ENCODE results near the gene PRR35. TPM values are rescaled to one million over a fixed set of nuclear protein-coding genes. Genes with fewer than 3 reads are reported as not detected.

Gene PRR35
- polyA plus RNA-seq, 1 experiment = not detected

DNA sequence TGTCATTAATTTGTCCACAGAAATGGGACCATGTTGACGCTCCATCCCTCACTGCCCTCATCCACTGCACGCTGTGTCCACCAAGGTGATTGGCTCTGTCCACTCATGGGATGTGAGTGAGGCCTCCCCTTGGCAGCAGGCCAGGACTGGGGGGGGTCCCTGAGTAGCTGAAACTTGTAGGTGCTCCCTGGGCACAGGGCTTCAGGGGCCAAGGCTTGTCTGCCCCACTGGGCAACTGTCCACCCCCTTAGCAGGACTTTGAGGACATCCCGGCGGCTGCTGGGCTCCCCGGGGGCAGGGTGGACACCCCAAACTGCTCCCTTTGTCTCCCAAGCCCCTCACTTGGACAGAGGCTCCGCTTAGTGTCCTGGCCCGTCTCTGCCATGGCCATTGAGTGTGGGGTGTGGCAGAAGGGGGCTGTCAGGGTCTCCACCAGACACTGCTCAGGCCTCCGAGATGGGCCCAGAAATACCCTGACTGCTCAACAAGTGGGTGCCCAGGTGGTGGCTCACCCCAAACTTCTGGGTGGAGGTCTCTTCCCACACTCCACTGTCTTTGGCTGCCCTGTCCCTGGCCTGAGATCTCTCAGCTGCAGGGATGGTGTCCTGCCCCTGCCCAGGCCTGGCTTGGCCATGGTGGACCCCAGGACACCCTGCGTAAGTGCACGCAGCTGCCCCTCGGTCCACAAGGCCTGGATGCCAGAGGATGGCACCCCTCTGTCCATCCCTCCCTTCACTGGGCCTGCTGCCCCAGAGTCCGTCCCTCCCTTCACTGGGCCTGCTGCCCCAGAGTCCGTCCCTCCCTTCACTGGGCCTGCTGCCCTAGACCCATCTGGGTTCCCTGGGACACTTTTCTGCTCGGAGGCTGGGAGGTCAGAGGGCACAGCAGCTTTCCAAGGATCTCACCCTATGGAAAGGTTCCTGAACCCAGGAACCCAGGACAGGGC is 26.7 kb downstream of the PRR35 start:
- H3K27me3 ChIP-seq (ENCODE audit: control insufficient read depth, insufficient read depth, low read length) = no peaks in the 10 kb centered on the region

DNA sequence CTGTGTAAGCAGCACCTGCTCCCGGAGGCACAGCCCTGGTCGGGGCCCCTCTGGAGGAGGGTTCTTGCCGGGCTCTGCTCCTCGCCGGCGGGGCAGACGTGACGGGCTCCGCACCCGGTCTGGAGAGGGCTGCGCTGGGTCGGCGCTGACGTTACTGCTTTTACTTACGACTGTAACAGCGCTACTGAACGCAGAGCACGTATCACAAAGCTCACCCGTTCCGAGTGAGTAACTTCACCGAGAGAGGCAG is 28.4 kb downstream of the PRR35 start:
- ChIA-PET CTCF (no interaction called here), POLR2A (interaction anchor here (1.1 to 2.0 kb wide), 2 partner anchors 48 kb away, joined by 3 to 6 read pairs; partner anchors contain the start of gene METTL26)
- TF ChIP-seq, protein P1, sequence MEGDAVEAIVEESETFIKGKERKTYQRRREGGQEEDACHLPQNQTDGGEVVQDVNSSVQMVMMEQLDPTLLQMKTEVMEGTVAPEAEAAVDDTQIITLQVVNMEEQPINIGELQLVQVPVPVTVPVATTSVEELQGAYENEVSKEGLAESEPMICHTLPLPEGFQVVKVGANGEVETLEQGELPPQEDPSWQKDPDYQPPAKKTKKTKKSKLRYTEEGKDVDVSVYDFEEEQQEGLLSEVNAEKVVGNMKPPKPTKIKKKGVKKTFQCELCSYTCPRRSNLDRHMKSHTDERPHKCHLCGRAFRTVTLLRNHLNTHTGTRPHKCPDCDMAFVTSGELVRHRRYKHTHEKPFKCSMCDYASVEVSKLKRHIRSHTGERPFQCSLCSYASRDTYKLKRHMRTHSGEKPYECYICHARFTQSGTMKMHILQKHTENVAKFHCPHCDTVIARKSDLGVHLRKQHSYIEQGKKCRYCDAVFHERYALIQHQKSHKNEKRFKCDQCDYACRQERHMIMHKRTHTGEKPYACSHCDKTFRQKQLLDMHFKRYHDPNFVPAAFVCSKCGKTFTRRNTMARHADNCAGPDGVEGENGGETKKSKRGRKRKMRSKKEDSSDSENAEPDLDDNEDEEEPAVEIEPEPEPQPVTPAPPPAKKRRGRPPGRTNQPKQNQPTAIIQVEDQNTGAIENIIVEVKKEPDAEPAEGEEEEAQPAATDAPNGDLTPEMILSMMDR (IDR thresholded peaks at IDR 0.05; ENCODE audit: low read depth, low read length) = no peak
- Histone ChIP-seq H3K27me3 (ENCODE audit: control insufficient read depth, insufficient read depth, low read length) (no peaks in the 10 kb centered on the region), H3K27ac (ENCODE audit: low read depth, low read length) (peak overlapping the region; percentile 73), H3K4me3 (ENCODE audit: low read depth, low read length) (peak overlapping the region; percentile 83), H3K9me3 (ENCODE audit: control insufficient read depth, insufficient read depth, low read length) (no peaks in the 10 kb centered on the region; the same call in 1 of the 2 replicates)
- DNase-seq (ENCODE audit: low read depth, low spot score) = peak; percentile 23

More for the DNA sequence above, 26.7 kb downstream of the PRR35 start:
- TF ChIP-seq, protein P1 (IDR thresholded peaks at IDR 0.05; ENCODE audit: low read depth, low read length) = no peak
- no peak overlapping the region for H3K4me3 ChIP-seq (ENCODE audit: low read depth, low read length)
- no peak for DNase-seq (ENCODE audit: low read depth, low spot score)
- CTCF ChIA-PET = interaction anchor here (0.6 kb wide), 1 partner anchor 15 kb away, joined by 4 read pairs; no protein-coding TSS in a partner anchor
- POLR2A ChIA-PET = interaction anchor here (2.0 kb wide), 1 partner anchor 49 kb away, joined by 6 read pairs; the partner anchor contains the start of gene METTL26
- no peaks in the 10 kb centered on the region; the same call in 1 of the 2 replicates for H3K9me3 ChIP-seq (ENCODE audit: control insufficient read depth, insufficient read depth, low read length)
- peak overlapping the region; percentile 31 for H3K27ac ChIP-seq (ENCODE audit: low read depth, low read length)

DNA sequence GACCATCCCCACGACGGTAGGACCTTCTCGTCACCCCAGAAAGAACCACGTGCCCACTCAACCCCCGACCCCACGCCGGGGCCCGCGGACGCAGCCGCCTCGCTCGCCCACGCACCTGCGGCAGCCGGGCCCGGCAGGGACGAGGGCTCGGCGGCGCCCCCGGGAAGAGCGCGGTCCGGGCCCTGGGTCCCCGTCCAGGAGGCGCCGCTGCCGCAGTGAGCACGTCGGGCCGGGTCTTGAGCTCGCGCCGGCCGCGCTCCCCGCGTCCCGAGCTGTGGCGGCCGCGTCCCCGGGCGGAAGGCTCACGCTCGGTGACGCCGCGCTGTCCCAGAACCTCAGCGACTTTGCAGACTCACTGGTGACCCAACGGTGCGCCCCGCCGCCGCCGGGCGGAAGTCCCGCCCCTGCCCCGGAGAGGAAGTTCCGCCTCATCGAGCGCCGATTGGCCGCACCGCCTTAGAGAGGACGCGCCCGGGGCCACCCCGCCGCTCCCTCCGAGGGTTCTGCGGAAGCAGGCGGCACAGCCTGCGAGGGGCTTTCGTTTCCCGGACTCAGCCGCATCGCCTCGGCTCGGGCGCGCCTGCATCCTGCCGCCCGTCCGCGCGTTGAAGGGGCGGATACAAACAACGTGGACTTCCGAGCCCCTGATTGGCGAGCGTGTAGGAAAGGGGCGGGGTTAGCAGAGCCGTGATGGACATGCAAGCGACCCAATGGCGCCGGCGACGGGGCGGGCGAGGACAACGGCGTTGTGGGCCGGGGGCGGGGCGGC is 28.9 kb downstream of the PRR35 start:
- H3K9me3 ChIP-seq (ENCODE audit: control insufficient read depth, insufficient read depth, low read length) = no peaks in the 10 kb centered on the region; the same call in 1 of the 2 replicates
- ChIA-PET POLR2A (interaction anchor here (0.5 to 2.0 kb wide), 2 partner anchors 47 to 218 kb away, joined by 3 to 6 read pairs; partner anchors contain the start of genes METTL26 and MRPL28), CTCF (no interaction called here)
- DNase-seq (ENCODE audit: low read depth, low spot score) = peak; percentile 90
- TF ChIP-seq, protein P1 (IDR thresholded peaks at IDR 0.05; ENCODE audit: low read depth, low read length) = no peak
- H3K4me3 ChIP-seq (ENCODE audit: low read depth, low read length) = peak overlapping the region; percentile 83
- H3K27ac ChIP-seq (ENCODE audit: low read depth, low read length) = peak overlapping the region; percentile 73
- H3K27me3 ChIP-seq (ENCODE audit: control insufficient read depth, insufficient read depth, low read length) = no peaks in the 10 kb centered on the region

DNA sequence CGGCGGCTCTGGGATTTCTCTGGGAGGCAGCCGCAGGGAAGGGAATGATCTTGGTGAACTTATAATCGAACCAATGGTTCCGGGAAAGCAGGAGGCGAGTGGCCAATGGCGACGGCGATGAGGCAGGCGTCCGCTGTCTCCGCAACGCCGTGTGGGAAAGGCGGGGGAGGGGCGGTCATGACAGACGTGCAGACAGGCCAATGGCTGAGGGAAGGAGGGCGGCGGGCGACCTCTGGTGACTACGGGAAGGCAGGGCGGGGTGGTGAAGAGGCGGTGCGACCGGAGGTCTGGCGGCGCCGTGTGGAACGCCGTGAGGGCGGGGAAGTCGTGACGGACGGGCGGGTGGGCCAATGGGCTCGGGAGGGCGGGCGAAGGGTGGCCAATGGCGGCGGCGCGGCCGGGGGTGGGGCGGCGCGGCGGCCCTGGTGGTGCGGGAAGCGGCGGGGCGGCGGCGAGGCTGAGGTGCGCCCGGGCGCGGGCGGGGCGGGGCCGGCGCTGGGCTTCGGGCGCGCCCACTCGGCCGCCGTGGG is 29.5 kb downstream of the PRR35 start, which contains the start of gene RAB40C:
Gene RAB40C, plus strand, starts transcription at position 409 of the 530 bp plus-strand sequence. CDS start 226 bp downstream, outside the sequence.
- ChIA-PET POLR2A (interaction anchor here (1.0 kb wide), 1 partner anchor 37 kb away, joined by 3 read pairs; no protein-coding TSS in a partner anchor), CTCF (no interaction called here)
- Histone ChIP-seq H3K27ac (ENCODE audit: low read depth, low read length) (peak within 1 kb of the TSS; percentile 68), H3K4me3 (ENCODE audit: low read depth, low read length) (peak within 1 kb of the TSS; percentile 88), H3K27me3 (ENCODE audit: control insufficient read depth, insufficient read depth, low read length) (no peaks in the 10 kb centered on the region), H3K9me3 (ENCODE audit: control insufficient read depth, insufficient read depth, low read length) (no peaks in the 10 kb centered on the region; the same call in 1 of the 2 replicates)
- peak; percentile 97 for DNase-seq (ENCODE audit: low read depth, low spot score)
- TF ChIP-seq, protein P1 (IDR thresholded peaks at IDR 0.05; ENCODE audit: low read depth, low read length) = no peak

Measured in AG04450 (cell line).